Measurements from ENCODE around the gene FAAP20. TPM values are rescaled to one million over a fixed set of nuclear protein-coding genes. Genes with fewer than 3 reads are reported as not detected.

Gene FAAP20
- total and polyA plus RNA-seq, 9 of the 15 experiments (the other 6 are each of a cell fraction or from before 2014, with no cell fraction given): 0.58 to 143 (median 9.9) TPM

DNA sequence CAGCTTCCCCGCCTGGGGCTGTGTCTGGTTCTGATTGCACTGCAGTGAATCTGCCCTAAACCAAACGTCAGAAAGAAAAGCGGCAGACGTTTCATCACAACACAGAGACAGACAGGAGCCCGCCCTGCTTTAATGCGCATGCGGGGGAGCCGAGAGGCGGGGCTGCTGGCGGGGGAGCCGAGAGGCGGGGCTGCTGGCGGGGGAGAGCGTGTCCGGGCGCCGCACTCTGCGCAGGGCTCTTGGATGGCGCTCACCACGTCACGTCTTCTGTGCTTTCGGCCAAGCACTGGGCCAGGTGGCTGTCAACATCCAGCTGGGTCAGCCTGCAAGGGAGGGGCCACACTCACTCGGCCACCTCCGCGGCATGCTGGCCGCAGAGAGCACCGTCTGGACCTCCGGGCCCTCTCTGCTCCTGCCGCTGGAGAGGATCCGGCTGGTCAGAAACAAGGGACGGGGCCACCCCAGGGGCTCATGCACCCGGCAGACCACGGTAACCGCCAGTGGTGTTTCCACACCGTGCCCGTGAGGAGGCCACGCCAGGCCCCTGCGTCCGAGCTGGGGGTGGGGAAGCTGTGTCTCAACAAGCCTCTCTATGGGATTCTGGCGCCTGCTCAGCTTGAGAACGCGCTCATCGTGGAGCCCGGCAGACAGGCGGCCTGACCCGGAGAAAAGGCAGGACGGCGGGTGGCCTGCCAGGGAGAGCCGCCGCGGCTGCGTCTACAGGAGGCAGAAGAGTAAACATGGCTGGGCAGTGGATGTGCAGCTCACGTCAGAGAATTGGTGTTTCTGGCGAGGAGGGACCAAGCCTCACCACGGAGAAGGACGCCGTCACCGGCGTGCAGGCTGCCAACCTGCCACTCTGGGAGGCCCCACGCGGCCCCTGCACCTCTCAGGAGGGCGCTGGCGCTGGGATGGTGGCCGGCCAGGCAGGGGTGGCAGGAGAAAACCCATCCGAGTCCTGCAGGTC is 4.8 kb downstream of the FAAP20 start (continued):
- TF ChIP-seq, protein P1, sequence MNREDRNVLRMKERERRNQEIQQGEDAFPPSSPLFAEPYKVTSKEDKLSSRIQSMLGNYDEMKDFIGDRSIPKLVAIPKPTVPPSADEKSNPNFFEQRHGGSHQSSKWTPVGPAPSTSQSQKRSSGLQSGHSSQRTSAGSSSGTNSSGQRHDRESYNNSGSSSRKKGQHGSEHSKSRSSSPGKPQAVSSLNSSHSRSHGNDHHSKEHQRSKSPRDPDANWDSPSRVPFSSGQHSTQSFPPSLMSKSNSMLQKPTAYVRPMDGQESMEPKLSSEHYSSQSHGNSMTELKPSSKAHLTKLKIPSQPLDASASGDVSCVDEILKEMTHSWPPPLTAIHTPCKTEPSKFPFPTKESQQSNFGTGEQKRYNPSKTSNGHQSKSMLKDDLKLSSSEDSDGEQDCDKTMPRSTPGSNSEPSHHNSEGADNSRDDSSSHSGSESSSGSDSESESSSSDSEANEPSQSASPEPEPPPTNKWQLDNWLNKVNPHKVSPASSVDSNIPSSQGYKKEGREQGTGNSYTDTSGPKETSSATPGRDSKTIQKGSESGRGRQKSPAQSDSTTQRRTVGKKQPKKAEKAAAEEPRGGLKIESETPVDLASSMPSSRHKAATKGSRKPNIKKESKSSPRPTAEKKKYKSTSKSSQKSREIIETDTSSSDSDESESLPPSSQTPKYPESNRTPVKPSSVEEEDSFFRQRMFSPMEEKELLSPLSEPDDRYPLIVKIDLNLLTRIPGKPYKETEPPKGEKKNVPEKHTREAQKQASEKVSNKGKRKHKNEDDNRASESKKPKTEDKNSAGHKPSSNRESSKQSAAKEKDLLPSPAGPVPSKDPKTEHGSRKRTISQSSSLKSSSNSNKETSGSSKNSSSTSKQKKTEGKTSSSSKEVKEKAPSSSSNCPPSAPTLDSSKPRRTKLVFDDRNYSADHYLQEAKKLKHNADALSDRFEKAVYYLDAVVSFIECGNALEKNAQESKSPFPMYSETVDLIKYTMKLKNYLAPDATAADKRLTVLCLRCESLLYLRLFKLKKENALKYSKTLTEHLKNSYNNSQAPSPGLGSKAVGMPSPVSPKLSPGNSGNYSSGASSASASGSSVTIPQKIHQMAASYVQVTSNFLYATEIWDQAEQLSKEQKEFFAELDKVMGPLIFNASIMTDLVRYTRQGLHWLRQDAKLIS (CRISPR knock-in tag; IDR thresholded peaks at IDR 0.05): peak; percentile 33; the same call in 1 of the 2 replicates
- TF ChIP-seq PRPF4 (IDR thresholded peaks at IDR 0.05; ENCODE audit: insufficient read depth, low read depth, low read length, poor library complexity, severe bottlenecking) (no peak), ZNF282 (CRISPR knock-in tag; IDR thresholded peaks at IDR 0.05) (no peak), MIER1 (IDR thresholded peaks at IDR 0.05; ENCODE audit: low read depth) (no peak), ZBTB11 (CRISPR knock-in tag; IDR thresholded peaks at IDR 0.05) (0 out of 6 replicates have a peak, but pooled peaks of 1 of the 3 experiments have one; percentile 33), DPF2 (IDR thresholded peaks at IDR 0.05) (0 out of 2 replicates have a peak, but pooled peaks have one; percentile 55), PRMT5 (CRISPR knock-in tag; IDR thresholded peaks at IDR 0.05) (no peak), TAL1 (IDR thresholded peaks at IDR 0.05) (no peak), NFATC3 (IDR thresholded peaks at IDR 0.05) (no peak), SAP30 (IDR thresholded peaks at IDR 0.05; ENCODE audit: borderline replicate concordance, insufficient read depth, low read depth, low read length, poor library complexity, severe bottlenecking) (peak; percentile 93), ZNF408 (CRISPR knock-in tag; IDR thresholded peaks at IDR 0.05; ENCODE audit: low read depth) (no peak), MAFG (tag; conservative IDR thresholded peaks at IDR 0.05) (no peak), ZNF197 (CRISPR knock-in tag; IDR thresholded peaks at IDR 0.05; ENCODE audit: low read depth) (no peak)
- TF ChIP-seq, protein P2, sequence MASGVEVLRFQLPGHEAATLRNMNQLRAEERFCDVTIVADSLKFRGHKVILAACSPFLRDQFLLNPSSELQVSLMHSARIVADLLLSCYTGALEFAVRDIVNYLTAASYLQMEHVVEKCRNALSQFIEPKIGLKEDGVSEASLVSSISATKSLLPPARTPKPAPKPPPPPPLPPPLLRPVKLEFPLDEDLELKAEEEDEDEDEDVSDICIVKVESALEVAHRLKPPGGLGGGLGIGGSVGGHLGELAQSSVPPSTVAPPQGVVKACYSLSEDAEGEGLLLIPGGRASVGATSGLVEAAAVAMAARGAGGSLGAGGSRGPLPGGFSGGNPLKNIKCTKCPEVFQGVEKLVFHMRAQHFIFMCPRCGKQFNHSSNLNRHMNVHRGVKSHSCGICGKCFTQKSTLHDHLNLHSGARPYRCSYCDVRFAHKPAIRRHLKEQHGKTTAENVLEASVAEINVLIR (CRISPR knock-in tag; IDR thresholded peaks at IDR 0.05): peak; percentile 56
- TF ChIP-seq, protein P3, sequence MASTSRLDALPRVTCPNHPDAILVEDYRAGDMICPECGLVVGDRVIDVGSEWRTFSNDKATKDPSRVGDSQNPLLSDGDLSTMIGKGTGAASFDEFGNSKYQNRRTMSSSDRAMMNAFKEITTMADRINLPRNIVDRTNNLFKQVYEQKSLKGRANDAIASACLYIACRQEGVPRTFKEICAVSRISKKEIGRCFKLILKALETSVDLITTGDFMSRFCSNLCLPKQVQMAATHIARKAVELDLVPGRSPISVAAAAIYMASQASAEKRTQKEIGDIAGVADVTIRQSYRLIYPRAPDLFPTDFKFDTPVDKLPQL (IDR thresholded peaks at IDR 0.05; ENCODE audit: extremely low read depth, insufficient read length): no peak
